KMS-11 (cell line): ENCODE results near the gene RITA1.

Experiments
- H2AFZ ChIP-seq: fragments of 200-600 bp; sonication (generic); 2 replicates; pipeline ENCODE4 v1.6.1; 2016; ENCODE audit warnings: antibody characterized with exemption, mixed run types, low read depth
- H3K27ac ChIP-seq: fragments of 200-600 bp; sonication (generic); 2 replicates; pipeline ENCODE4 v1.6.1; 2016; ENCODE audit warnings: mild to moderate bottlenecking, mixed run types
- H3K27me3 ChIP-seq: fragments of 200-600 bp; sonication (generic); 2 replicates; pipeline ENCODE4 v1.6.1; 2017; ENCODE audit warnings: mild to moderate bottlenecking, low read depth, mixed run types, moderate library complexity; ENCODE audit not compliant: insufficient read depth
- H3K36me3 ChIP-seq: fragments of 200-600 bp; sonication (generic); 2 replicates; pipeline ENCODE4 v1.6.1; 2017; ENCODE audit warnings: mild to moderate bottlenecking, mixed run types; ENCODE audit not compliant: insufficient read depth
- H3K4me1 ChIP-seq: fragments of 200-600 bp; sonication (generic); 2 replicates; pipeline ENCODE4 v1.6.1; 2016; ENCODE audit warnings: mild to moderate bottlenecking, low read depth, mixed run types; ENCODE audit not compliant: poor library complexity, severe bottlenecking
- H3K4me2 ChIP-seq: fragments of 200-600 bp; sonication (generic); 2 replicates; pipeline ENCODE4 v1.7.0; 2016; ENCODE audit warnings: mild to moderate bottlenecking, mixed run types
- H3K4me3 ChIP-seq: fragments of 200-600 bp; sonication (generic); IDR thresholded peaks from 2 replicates; pipeline ENCODE4 v1.6.1; 2017; ENCODE audit warnings: low read depth, low read length, mixed read lengths; ENCODE audit not compliant: insufficient read depth
- H3K79me2 ChIP-seq: fragments of 200-600 bp; sonication (generic); 2 replicates; pipeline ENCODE4 v1.6.1; 2016; ENCODE audit warnings: low read depth, mixed run types; ENCODE audit not compliant: insufficient read depth
- H3K9ac ChIP-seq: fragments of 200-600 bp; sonication (generic); 2 replicates; pipeline ENCODE4 v1.6.1; 2016; ENCODE audit warnings: mild to moderate bottlenecking, mixed run types
- H4K20me1 ChIP-seq: fragments of 200-600 bp; sonication (generic); 2 replicates; pipeline ENCODE4 v1.6.1; 2016; ENCODE audit warnings: mild to moderate bottlenecking, mixed run types; ENCODE audit not compliant: insufficient read depth
- CTCF ChIP-seq: fragments of 200-600 bp; sonication (generic); conservative IDR thresholded peaks from 2 replicates; pipeline ENCODE4 v1.6.1; 2017; ENCODE audit warnings: low read depth, mild to moderate bottlenecking, antibody characterized with exemption, low read length, moderate library complexity, mixed read lengths

RITA1 gene

DNA sequence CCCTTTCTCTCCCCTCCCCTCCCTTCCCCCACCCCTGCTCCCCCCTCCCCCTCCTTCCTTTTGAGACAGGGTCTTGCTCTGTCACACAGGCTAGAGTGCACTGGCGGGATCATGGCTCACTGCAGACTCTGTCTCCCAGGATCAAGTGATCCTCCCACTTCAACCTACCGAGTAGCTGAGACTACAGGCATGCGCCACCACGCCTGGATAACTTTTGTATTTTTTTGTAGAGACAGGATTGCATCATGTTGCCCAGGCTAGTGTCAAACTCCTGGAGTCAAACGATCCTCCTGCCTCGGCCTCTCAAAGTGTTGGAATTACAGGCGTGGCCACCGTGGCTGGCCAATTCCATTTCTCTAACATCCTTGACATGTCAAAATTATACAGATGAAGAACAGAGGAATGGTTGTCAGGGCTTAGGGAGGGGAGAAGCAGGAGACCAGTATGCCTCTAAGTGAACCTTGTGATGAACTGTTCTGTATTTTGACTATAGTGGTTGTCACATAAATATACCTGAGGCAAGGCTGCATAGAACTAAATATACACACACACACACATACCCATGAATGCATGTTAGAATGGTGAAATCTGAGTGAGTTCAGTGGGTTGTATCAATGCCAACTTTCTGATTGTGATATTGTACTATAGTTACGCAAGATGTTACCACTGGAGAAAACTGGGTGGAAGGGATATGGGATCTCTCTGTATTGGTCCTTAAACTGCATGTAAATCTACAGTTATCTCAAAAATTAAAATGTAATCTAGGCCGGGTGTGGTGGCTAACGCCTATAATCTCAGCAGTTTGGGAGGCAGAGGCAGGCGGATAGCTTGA lies 39.6 kb upstream of the RITA1 start:
- Histone ChIP-seq H3K36me3 (no peaks in the 10 kb centered on the region), H4K20me1 (no peaks in the 10 kb centered on the region), H3K4me3 (no peak overlapping the region), H3K4me1 (no peaks in the 10 kb centered on the region), H3K27ac (no peak overlapping the region), H3K9ac (no peak overlapping the region), H2AFZ (no peak overlapping the region), H3K27me3 (no peaks in the 10 kb centered on the region), H3K4me2 (no peak overlapping the region), H3K79me2 (no peaks in the 10 kb centered on the region)
- TF ChIP-seq CTCF = no peak

DNA sequence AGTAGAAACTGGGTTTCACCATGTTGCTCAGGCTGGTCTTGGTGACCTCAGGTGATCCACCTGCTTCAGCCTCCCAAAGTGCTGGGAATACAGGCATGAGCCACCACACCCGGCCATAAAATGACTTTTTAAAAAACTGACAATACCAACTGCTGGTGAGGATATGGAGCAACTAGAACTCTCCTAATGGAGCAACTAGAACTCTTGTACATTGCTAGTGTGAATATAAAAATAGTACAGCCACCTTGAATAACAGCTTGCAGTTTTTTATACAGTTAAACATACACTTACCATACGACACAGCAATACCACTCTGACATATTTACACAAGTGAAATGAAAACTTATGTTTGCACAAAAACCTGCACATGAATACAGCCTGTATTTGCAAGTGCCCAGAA lies 38.5 kb upstream of the RITA1 start:
- Histone ChIP-seq H3K4me3 (no peak overlapping the region), H3K4me2 (no peak overlapping the region), H3K79me2 (no peaks in the 10 kb centered on the region), H3K36me3 (no peaks in the 10 kb centered on the region), H4K20me1 (no peaks in the 10 kb centered on the region), H3K9ac (no peak overlapping the region), H3K4me1 (no peaks in the 10 kb centered on the region), H2AFZ (no peak overlapping the region), H3K27me3 (no peaks in the 10 kb centered on the region), H3K27ac (no peak overlapping the region)
- no peak for TF ChIP-seq CTCF

DNA sequence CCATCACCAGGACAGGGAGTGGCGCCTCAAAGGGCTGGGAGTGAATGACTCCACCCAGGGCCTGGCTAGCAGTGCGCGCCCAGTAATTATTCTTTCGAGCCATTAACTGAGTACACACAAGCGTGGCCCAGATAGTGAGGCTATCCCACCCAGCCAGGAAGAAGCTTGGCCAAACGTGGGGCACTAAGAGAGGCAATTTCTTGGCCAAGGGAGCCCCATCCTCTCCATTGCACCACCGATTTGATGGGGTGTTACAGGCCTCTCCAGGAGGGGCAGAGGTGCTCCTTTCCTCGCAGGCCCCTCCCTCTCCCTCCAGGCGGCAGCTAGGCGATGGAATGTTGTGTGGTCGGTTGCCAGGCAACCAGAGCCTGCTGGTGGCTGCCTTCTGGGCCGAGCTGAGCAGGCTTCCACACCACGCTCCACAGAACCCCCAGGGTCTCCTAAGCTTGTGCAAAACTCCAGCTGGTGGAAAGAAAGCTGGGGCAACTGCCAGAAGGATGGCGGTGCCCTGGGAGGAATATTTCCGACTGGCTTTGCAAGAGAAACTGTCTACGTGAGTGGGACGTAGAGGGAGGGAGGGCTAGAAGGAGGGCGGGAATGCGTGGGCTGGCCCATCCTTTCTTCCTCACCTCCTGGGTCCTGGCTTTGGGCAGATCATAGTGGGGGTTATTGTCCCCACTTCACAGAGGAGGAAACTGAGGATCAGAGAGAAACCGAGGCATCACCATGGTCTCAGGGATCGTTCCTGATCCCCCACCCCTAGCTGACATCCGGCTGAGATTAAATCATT lies 36.0 kb upstream of the RITA1 start, which contains the start of gene CFAP73:
Gene CFAP73, plus strand, starts transcription at position 364 of the 790 bp plus-strand sequence. Its CDS starts 134 bp downstream, at position 498.
- Histone ChIP-seq H2AFZ (no peak within 1 kb of the TSS), H3K9ac (no peak within 1 kb of the TSS), H3K4me3 (no peak within 1 kb of the TSS), H3K79me2 (no peaks in the 10 kb centered on the region), H4K20me1 (no peaks in the 10 kb centered on the region), H3K4me2 (no peak within 1 kb of the TSS), H3K4me1 (peaks cover 5% of the 10 kb centered on the region), H3K27ac (no peak within 1 kb of the TSS), H3K36me3 (no peaks in the 10 kb centered on the region), H3K27me3 (no peaks in the 10 kb centered on the region)
- no peak for TF ChIP-seq CTCF

- Histone ChIP-seq H3K4me3 (no peak overlapping the region), H3K27ac (no peak overlapping the region), H2AFZ (no peak overlapping the region), H3K79me2 (no peaks in the 10 kb centered on the region), H3K9ac (no peak overlapping the region), H4K20me1 (no peaks in the 10 kb centered on the region), H3K4me2 (no peak overlapping the region), H3K36me3 (no peaks in the 10 kb centered on the region), H3K4me1 (peaks cover 5% of the 10 kb centered on the region), H3K27me3 (no peaks in the 10 kb centered on the region)
- TF ChIP-seq CTCF = 0 out of 2 replicates have a peak, but pooled peaks have one; percentile 12
These were observed 33.9 kb upstream of the RITA1 start for GRCh38 chr12:113151655-113152054.
